Superior temporal gyrus (tissue), 1 donor: ENCODE results near the gene OR51G2.
"Not testable (repeated sequence)": the region's sequence is repeated elsewhere in the genome, so short reads cannot be mapped to it uniquely, and the experiment has no call there.

Experiments used
- DNase-seq: peaks from one replicate; pipeline ENCODE4 v3.0.0-alpha.2; 2016; ENCODE audit errors: extremely low spot score

Gene OR51G2, protein sequence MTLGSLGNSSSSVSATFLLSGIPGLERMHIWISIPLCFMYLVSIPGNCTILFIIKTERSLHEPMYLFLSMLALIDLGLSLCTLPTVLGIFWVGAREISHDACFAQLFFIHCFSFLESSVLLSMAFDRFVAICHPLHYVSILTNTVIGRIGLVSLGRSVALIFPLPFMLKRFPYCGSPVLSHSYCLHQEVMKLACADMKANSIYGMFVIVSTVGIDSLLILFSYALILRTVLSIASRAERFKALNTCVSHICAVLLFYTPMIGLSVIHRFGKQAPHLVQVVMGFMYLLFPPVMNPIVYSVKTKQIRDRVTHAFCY

GRCh38 chr11:4919250-4919649 is at the start of gene OR51G2:
TSS of gene OR51G2 (minus strand) at chr11:4919350. CDS start at chr11:4915663, 3,687 bp downstream.
- no peak for DNase-seq

DNA sequence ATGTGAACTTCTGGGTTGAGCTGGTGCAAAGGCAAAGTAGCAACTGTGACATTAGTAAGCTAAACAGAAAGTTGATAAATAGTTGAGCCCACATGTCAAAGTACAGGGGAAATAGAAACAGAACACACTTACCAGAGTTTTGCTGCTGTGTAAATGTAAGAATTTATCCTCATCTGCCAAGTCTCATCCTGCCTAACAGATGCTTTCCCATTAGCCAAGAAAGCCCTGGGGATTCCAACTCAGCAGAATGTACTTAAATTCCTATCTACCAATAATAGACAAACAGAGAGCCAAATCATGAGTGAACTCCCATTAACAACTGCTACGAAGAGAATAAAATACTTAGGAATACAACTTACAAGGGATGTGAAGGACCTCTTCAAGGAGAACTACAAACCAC is 43.7 kb upstream of the OR51G2 start:
- DNase-seq: no peak

DNA sequence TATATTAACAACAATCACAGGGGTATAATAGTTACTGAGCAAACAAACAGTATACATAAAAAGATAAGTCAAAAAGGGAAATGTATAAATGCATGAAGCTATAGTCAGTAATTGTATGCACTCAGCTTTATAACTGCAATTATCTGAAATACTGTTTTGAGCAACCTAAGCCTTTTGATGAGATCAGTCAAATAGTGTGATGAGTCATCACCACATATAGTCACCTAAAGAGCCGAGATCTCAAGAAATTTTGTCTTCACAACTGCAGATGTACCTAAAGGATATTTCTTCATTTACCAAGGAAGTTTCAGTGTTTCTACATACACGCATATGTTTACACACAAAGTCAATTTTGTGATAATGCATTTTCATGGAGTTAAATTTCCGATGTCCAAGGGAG is 41.7 kb upstream of the OR51G2 start:
- DNase-seq: no peak

GRCh38 chr11:4957396-4957795 is 38.2 kb upstream of the OR51G2 start:
- DNase-seq: no peak

GRCh38 chr11:4955613-4956012 is 36.5 kb upstream of the OR51G2 start, which contains the start of gene OR51A2:
TSS of gene OR51A2 (minus strand) at chr11:4955713. CDS start at chr11:4955713, 0 bp downstream.
- DNase-seq: not testable (repeated sequence)

GRCh38 chr11:4947505-4947904 is 28.4 kb upstream of the OR51G2 start, which contains the start of gene OR51A4:
TSS of gene OR51A4 (minus strand) at chr11:4947605. CDS start at chr11:4947100, 505 bp downstream.
- no peak for DNase-seq

DNA sequence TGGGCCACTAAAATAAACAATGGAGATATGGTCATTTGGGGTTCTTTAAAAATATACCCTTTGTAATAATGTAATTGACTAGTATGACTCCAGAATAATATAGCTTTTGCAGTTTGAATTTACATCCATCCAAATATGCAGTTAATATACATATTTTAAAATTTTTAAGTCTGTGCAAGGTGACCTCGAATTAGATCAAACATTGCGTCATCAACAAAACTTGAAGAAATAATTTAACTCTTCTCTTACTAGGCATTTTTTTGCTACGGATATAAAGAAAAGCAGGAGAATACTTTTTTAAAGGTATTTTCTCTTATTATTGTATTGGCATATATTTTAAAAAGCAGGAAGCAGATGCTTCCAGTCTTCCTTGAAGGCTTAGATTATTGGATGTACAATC is 17.6 kb upstream of the OR51G2 start:
- no peak for DNase-seq

- no peak for DNase-seq
Measured at GRCh38 chr11:4932751-4933150, 13.6 kb upstream of the OR51G2 start.

GRCh38 chr11:4926608-4927007 is 7.5 kb upstream of the OR51G2 start:
- DNase-seq: no peak

- no peak for DNase-seq
Measured at GRCh38 chr11:4924239-4924638, 5.1 kb upstream of the OR51G2 start, which contains the start of gene OR51G1. TSS of gene OR51G1 (minus strand) at chr11:4924339. CDS start at chr11:4924339, 0 bp downstream.

- DNase-seq: no peak
Measured at GRCh38 chr11:4922304-4922703, 3.2 kb upstream of the OR51G2 start.

GRCh38 chr11:4921796-4922195 is 2.6 kb upstream of the OR51G2 start:
- no peak for DNase-seq

DNA sequence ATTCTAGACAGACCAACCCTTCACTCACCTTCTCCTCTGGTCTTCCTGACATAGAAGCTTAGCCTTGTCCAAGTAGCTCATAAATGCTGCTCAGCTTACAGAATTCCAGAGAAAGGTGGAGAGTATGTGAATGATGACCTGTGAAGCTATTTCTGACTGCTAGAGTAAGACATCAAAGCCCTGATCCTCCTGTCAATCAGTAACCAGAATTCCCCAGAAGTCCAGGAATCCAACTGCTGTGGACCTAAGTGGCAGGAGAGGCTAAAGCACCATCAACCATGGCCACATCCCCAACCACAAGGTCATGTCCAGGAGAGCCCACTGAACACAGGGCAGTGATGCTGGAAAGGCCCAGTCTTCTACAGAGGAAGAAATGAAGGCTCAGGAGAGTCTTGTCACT is 2.6 kb downstream of the OR51G2 start:
- DNase-seq: no peak

DNA sequence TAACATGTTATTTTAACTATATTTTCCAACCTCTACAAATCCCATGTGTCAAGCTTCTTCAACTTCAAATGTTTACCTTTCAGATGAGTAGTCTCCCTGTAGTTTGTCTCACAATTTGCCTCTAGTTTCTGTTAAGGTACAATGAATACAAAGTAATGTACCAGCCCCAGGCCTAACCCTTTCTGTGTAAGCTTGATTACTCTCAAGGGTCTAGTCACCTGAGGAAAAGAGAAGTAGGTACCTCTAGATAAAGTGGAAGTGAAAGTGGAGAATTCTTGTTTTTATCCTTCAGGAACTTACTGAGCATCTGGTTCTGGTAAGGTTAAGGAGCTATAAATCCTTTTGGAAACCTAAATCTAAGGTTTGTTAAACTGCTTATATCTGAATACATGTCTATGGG is 15.7 kb downstream of the OR51G2 start, which contains the start of gene OR51A7:
Gene OR51A7 (plus strand): TSS at position 300 of the 400 bp plus-strand sequence. CDS start 3,587 bp downstream, outside the sequence.
- DNase-seq: no peak

- no peak for DNase-seq
Measured at GRCh38 chr11:4891996-4892640, 27.0 kb downstream of the OR51G2 start.

DNA sequence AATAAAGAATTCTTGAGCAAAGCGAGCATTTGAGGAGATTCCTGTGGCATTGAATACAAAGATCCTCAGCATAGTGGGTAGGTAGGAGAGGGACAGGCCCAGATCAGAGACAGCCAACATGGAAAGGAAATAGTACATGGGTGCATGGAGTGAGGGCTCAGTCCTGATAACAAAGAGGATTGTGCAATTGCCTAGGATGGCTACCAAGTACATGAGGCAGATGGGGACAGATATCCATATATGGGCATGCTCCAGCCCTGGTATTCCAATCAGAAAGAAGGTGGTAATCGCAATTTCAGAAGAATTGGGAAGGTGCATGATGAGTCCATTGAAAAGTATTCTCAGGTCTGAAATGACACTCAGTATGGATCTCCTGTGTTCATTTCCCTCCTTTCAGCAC is 28.9 kb downstream of the OR51G2 start:
- DNase-seq: no peak

- DNase-seq: no peak
Measured at GRCh38 chr11:4887591-4887990, 31.6 kb downstream of the OR51G2 start.

GRCh38 chr11:4886186-4886585 is 33.0 kb downstream of the OR51G2 start:
- DNase-seq: no peak

DNA sequence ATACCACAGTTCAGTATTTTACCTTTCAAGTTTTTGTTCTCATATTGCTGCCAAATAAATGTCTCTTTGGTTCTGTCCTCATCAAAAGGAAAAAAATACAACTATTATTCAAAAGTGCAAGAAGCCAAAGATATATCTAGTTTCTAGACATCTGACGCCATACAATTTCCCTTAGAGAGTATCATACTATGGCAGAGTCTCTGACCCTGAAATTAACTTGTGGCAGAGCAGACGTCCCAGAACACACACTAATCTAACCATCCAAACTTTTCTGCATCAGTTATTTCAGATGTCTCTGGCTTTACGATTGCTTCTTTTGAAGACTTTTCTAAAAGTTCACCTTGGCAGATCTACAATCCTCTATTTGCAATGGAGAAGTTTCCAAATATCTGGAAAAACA is 34.8 kb downstream of the OR51G2 start:
- no peak for DNase-seq

DNA sequence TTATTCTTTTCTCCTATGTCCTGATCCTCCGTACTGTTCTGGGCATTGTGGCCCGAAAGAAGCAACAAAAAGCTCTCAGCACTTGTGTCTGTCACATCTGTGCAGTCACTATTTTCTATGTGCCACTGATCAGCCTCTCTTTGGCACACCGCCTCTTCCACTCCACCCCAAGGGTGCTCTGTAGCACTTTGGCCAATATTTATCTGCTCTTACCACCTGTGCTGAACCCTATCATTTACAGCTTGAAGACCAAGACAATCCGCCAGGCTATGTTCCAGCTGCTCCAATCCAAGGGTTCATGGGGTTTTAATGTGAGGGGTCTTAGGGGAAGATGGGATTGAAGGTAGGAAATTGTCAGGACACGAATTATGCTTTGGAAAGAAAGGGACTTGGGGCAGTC is 36.6 kb downstream of the OR51G2 start:
- DNase-seq: no peak

DNA sequence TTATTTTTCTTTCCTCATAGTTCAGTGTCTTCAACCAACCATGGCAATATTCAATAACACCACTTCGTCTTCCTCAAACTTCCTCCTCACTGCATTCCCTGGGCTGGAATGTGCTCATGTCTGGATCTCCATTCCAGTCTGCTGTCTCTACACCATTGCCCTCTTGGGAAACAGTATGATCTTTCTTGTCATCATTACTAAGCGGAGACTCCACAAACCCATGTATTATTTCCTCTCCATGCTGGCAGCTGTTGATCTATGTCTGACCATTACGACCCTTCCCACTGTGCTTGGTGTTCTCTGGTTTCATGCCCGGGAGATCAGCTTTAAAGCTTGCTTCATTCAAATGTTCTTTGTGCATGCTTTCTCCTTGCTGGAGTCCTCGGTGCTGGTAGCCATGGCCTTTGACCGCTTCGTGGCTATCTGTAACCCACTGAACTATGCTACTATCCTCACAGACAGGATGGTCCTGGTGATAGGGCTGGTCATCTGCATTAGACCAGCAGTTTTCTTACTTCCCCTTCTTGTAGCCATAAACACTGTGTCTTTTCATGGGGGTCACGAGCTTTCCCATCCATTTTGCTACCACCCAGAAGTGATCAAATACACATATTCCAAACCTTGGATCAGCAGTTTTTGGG is 37.2 kb downstream of the OR51G2 start, which contains the start of gene OR51T1:
Gene OR51T1 (plus strand): TSS at position 41 of the 641 bp plus-strand sequence. CDS start 0 bp downstream, at position 41.
- DNase-seq: no peak

- no peak for DNase-seq
Measured at GRCh38 chr11:4881188-4881587, 38.0 kb downstream of the OR51G2 start.
